ENCODE measurements around the gene PRKG1.
"Not testable (repeated sequence)": the region's sequence is repeated elsewhere in the genome, so short reads cannot be mapped to it uniquely, and the experiment has no call there.

PRKG1 gene

DNA sequence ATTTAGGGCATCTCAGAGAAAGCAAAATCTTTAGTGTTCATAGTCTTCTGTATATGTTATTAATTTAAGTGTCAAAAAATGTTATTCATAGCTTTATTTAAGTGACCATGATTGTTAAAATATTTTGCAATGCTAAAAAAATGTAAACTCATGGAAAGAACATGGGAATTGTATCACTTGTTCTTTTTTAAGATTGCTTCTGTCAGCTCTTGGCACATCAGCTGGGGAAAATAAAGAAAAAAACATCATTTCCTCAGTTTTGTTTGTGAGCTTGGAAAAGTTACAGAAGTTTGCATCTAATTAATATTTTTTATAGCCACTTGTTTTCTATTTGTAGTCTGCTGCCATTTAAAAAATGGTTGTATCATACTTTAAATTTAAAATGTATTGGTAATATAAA lies 911.0 kb downstream of the PRKG1 start:
- DNase-seq = no peak

DNA sequence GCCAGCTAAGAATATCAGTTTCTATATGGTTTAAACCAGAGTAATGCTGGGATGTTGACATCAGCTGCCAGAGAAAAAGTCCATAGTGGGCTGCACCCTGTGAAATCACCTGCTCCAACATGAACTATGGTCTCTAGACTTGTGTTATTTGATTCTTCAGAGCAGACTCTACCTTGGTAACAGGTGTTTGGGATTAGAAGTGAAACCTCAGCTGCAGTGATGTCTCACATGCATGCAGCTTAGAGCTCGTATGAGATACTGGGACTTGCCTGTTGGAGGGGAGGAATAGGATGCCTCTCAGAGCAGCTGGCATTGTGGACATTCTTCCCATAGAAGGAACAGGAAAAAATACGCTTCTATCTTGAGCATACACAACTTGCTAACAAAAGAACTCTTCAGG lies 912.2 kb downstream of the PRKG1 start:
- DNase-seq = peak in 1 of 2 experiments; percentile 2

DNA sequence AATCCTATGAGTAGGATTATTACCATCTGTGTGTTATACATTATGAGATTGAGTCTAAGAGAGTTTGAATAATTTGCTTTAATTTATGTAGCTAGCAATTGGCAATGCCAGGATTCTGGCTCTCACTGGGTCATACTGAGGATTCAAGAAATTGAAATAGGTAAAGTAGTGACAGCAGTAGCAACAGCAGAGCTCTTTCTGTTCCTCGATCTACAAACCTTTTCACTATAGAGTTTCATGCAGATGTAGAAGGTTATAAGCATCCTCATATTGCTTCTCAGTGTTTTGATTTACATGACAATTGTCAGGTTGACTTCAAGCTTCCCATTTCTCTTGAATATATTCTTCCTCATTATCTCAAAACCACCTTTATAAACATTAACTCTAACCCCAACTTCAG lies 919.2 kb downstream of the PRKG1 start:
- no peak for DNase-seq

DNA sequence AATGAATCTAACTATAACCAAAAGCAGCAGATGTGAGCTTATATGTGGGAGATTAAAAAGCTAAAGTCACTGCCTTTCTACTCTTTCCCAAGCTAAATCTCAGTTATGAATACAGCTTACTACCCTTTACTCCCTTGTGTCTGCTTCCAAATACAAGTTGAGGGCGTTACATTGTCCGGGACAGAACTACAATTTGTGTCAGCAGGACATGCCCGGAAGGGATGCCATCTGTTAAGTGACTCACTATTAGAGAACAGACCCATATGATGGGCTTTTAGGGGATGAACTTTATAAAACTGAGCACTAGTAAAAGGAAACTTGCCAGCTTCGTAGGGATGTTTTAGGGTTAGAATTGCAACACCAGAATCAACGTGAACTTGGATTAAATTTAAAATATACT lies 924.8 kb downstream of the PRKG1 start:
- DNase-seq = peak in 1 of 2 experiments; percentile 21

DNA sequence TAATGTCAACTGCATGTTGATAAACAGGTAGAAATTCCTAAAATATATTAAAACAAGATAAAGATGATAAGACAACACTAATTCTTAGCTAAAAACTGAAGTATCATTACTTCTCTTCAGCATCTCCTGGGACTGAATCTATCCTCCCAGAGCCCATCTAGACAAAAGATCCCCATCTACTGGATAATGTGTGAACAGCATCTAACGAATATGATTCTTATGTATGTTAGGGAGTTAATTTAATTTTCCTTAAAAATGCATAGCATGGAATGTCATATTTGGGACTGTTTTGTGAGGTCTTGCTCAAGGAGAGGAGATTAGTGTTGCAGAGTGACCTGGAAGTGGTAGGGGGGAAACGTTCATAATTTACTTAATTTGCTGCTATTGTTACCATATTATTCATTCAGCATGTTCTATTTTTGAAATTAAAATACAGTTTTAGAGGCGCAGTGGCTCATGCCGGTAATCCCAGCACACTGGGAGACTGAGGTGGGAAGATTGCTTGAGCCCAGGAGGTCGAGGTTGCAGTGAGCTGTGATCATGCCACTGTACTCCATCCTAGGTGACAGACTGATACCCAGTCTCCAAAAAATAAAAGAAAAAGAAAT lies 930.2 kb downstream of the PRKG1 start:
- DNase-seq = peak in 1 of 2 experiments; percentile 19

DNA sequence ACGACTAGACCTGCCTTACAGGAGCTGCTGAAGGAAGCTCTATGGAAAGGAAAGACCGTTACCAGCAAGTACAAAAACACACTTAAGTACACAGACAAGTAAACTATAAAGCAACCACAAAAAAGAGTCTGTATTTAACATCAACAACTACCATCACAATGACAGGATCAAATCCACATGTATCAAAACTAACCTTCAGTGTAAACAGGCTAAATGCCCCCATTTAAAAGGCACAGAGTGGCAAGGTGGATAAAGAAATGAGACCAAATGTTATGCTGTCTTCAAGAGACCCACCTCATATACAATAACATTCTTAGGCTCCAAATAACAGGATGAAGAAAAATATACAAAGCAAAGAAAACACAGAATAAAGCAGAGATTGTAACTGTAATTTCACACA lies 932.8 kb downstream of the PRKG1 start:
- no peak for DNase-seq

DNA sequence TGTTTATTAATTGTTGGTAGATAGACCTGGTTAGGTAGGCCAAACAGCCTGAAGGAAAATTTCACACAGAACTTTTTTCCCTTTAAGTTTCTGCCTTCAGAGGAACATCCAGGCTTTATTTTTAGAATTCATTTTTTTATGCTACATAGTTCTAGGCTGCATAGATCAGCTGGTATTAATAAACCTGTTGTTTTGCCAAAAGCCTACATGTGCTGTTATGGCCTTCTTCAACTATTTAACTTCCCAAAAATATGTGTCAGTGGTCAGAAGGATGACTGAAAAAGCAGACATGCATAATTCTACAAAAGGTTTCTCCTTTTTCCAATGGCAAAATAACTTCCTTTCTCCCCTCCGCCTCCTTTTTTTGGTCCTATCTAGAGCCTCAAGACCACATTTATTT lies 936.8 kb downstream of the PRKG1 start:
- no peak for DNase-seq

DNA sequence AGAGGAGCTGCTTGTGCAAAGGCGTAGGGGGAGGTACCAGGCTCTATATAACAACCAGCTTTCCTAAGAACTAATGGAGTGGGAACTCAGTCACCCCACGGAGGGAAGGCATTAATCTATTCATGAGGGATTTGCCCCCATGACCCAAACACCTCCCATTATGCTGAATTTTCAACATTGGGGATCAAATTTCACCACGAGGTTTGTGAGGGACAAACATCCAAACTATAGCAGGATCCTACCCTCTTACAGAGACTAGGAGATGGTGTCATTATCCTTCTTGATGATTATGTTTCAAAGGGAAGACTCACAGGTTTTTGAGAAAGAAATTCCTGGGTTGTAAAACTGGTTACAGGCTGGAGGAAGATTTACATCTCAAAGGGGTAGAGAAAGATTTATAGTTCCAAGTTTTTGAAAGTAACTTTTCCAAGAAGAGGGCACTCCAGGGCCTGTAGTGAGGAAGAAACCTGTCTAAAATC lies 944.8 kb downstream of the PRKG1 start:
- no peak for DNase-seq

DNA sequence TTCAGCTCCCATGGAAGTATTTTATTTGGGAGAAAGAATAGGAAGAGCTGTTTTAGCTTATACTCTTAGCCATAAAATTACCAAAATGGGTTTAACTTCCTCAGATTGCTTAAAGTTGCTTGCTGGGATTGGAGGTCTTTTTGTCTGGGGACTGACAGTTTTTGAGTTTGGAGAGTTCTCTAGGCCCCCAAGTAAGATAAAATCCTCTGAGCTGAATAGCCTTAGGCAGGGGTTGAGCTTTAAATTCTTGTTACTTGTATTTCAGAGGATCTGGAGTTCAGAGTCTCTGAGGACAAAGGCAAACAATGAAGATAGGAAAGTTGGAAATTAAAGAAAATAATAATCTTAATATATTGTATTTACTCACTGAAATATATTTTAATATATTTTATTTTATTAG lies 945.4 kb downstream of the PRKG1 start:
- no peak for DNase-seq

DNA sequence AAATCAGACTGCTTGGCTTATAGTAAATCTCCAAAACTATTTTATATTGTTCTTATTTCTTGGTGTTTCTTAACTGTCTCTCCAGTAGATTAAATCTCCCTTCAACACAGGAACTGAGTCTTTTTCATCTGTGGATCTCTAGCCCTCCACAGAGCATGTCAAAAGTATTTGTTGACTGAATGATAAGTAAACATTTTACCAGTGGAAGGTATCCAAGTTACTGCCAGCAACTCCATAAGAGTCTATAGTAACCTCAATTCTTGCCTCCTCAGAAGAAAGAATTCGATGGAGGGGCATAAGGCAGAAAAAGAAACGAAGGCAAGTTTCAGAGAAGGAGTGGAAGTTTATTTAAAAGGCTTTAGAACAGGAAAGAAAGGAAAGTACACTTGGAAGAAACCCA lies 945.9 kb downstream of the PRKG1 start:
- no peak for DNase-seq

DNA sequence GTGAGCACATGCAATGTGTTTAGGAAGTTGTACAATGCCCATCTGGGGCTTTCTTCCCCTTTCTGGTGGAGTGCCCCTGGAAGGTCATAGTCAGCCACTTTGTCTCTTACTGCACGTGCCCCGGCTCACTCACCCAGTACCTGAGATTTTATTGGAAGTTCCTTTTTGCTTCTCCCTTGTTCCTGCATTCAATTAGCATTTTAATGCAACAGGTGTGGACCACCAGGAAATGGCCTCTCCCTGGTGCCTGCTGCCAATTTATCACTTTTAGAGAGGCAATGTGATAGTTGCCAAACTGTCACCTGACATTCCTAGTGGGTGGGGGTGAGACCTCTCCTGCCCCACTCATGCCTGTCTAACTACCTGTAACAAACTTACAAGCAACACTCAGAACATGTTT lies 946.4 kb downstream of the PRKG1 start:
- no peak for DNase-seq

DNA sequence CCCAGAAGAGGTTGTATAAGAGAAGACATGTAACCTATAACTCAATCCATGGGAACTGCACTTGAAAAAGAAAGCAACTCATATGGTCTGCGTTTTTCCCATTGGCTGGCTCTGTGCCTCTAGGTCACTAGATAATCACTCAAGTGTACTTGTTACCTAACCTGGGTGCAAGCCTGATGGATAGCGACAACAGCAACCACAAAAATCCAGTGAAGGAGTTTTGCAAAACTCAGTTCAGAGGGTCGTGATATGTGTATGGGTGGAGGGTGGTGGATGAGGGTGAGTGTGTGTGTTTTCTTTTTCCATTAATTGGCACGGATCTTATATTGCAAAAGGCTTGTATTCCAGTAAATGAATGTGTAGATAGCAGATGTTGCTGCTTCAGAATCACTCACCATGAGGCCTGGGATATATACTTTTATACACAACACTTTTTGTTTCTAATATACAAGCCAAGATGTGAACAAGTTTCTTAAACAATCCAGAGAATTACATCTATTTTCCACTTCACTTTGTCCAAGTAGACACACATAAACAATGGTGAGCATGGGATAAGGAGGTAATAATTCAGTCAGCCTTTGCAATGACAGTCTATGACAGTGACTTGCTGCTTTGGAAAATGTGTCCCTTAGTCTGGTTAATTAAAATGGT lies 952.9 kb downstream of the PRKG1 start:
- DNase-seq = no peak

DNA sequence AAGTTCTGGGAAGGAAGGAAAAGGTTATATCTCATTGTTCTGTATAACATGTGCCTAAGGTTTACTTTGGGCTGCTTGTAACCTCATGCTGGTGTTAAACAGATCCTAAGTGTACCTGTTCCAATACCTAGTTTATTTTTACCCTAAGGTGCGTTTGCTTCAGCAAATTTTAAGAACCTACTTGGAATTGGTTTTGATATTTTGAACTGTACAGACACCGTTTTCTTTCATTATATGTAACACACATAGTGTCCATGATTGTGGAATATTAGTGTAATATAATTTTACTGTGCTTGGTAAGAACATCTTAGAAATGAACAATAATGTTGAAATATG lies 954.2 kb downstream of the PRKG1 start:
- DNase-seq = no peak

DNA sequence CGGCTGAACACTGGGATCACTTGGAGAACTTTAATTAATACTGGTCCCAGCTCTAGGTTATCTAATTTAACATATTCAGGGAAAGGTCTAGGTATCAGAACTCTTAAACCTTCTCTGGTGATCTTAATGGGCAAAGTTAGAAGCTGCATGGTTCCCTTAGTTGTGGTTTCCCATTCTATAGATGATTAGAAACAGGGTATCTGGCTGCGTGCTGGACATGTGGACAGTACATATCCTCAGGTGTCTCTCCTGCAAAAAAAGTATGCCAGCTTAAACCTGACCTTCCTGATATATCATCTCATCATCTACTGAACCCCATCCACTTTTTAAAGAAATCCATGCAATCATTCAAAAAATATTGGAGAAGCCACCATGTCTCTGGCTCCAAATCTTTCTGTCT lies 955.3 kb downstream of the PRKG1 start:
- DNase-seq = no peak

DNA sequence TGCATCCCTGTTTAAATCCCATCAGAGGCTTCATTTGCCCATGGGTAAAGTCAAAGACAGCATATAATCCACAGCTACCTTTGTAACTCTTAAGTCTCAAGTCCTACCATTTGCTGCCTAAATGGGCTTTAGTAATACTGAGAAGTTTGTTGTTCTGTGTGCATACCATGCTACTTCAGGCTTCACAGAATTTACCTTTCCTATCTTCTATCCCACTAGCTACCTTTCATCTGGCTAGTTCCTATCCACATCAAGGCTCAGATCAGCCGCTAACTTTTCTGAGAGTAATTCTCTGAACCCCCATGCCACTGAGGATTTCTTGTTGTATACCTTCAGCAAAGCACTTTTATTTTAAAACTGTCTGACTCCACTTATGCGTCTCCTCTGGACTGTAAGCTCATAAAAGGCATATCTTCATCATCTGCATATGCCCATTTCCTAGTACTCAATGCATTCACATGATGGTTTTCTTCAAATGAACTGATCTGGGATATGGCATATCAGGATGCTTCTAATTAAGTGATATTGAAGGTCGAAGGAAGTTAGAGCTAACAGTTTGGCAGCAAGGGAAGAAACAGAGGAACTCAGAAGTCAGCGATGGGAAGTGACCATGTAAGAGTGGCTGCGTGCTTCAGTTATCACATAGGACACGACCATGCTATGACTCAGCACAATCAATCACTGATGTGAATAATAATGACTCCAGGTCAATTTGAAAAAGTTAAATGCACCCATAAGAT lies 955.9 kb downstream of the PRKG1 start:
- no peak for DNase-seq

DNA sequence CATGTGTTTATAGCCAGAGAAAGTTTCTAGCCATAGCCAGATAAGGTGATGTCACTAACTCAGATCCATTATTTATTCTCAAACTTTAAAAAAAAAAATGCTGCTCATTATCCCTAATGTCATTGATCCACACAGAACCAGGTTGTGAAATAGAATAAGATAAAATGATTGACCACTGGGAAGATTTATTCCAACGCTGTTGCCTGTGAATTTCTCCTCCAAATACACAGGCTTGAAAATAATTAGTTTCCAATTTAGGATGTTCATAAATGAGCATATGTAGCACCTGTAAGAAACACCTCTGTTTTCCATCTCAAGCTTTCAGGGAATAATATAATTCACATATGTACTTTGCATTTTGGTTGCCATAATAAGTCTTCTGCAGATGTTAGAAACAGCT lies 956.7 kb downstream of the PRKG1 start:
- no peak for DNase-seq

DNA sequence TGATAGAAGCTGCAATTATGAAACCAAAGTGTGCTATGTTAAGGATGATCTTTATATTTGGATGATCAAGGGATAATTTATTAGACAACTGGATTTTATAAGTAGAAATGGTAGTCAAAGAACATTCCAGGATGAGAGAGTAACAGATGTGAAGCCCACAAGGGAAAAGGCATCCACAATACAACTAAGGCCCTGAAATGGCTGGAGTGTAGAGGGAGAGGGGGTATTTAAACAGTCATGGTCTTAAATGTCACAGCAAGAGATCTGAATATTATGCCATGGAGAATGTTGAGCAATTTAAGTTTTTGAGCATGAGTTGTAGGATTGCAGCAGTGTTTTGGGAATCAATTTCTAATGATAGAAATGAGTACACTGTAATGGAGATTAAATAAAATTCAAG lies 957.5 kb downstream of the PRKG1 start:
- no peak for DNase-seq

DNA sequence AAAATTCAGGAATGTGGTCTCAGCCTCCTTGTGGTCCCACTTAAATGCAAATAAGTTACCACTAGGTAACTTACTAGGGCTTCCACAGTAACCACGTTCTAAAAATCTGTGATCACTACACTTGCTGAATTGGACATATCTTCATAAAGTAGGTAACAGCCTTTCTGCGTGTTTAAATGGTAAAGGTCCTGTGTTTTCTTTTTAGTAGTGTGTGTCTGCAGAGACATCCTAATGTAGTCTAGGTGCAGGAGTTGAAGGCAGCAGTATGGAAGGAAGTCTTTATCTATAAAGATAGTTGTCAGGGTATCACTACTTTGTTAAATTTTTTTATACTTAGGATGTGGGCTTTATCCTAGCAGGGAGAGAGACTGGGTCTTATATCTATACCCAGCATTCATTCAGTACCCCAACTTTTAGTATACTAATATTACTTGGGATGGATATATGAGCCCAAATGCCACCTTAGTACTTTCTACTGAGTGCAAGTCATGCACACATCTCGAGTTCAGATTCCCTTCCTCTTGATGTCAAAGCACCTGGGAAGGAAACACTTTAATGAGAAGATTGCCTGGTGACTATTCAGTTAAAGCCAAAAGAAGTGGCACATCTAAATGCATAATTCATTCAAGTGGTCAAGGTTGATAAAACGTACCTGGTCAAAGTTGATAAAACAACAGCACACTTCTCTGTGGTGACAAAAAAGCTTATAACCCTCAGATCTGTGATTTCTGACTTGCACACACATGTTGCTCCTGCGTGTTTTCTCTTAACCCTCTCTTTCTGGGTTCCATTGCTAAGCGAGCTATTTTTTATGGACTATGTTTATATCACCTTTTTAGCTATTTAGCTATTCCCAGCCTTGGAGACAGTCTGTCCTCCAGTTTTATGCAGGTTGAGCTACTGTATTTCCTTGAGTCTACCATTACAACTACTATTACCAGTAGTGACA lies 958.7 kb downstream of the PRKG1 start:
- no peak for DNase-seq

DNA sequence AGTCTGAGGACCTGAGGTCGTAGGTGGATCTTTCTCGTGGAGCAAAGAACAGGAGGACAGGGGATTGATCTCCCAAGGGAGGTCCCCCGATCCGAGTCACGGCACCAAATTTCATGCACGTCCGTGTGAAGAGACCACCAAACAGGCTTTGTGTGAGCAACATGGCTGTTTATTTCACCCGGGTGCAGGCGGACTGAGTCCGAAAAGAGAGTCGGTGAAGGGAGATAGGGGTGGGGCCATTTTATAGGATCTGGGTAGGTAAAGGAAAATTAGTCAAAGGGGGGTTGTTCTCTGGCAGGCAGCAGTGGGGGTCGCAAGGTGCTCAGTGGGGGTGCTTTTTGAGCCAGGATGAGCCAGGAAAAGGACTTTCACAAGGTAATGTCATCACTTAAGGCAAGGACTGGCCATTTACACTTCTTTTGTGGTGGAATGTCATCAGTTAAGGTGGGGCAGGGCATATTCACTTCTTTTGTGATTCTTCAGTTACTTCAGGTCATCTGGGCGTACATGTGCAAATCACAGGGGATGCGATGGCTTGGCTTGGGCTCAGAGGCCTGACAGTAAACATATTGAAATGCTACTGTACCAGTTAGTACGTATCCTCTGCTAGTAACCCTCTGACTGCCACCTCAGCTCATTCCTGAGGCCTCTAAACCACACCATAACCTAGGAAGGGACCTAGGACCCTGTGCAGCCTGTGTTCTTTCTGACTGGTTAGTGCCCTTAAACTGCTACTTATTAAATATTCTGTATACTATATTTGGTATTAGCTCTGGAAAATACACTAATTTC lies 964.9 kb downstream of the PRKG1 start:
- not testable (repeated sequence) for DNase-seq

DNA sequence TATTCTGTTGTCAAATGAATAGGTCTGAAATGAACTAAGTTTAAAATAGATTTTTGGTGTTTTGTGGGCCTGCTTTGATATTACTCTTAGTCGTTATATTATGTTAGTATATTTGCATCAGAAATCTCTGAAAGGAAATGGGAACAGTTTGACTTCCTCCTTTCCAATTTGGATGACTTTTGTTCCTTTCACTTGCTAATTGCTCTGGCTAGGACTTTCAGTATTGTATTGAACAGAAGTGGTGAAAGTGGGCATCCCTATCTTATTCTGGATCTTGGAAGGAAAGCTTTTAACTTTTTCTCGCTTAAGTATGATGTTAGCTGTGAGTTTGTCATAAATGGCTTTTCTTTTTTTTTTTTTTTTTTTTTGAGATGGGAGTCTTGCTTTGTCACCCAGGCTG lies 966.2 kb downstream of the PRKG1 start:
- DNase-seq = no peak

DNA sequence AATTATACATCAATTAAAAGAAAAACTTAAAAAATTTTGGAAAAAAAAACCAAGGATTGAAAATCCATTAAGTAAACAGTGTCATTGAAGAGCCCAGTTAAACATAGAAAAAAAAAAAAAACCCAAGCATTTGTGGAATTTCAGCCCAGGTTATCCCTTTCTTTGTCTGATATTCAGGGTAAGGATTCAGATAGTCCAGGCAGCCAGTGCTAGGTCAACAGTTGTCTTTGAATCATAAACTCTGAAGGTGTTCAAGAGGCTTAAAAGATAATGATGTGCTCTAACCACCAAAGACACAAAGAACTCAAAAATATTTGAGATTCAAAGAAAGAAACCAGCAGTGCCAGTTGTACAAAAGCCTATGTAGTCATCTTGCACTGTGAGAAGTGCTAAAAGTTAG lies 969.5 kb downstream of the PRKG1 start:
- no peak for DNase-seq

DNA sequence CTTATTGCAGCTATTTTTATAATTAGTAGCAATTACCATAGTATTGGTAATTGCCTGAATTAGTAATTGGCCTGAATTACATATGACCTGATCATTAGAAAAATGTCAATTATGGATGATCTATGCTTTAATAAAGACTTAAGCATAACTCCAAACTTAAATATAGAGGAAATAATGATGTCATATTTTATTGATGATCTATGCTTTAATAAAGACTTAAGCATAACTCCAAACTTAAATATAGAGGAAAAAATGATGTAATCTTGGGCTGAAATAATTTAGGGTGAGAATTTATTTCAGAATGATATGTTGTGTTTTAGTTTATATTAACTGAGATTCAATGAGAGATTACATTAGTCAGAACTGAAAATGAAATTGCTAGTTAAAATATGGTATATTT lies 973.8 kb downstream of the PRKG1 start:
- DNase-seq = no peak

Data from NCI-H524 (cell line).